MCF 10A (cell line): Measurements from ENCODE around the gene ARSI. TPM values are rescaled to one million over a fixed set of nuclear protein-coding genes. Genes with fewer than 3 reads are reported as not detected.

Experiments used
- BruUV-seq: library from RNA; stranded (reverse); fragments of 400-500 nt; replicated peaks from 2 replicates; lab custom pipeline; 2021; lab: Mats Ljungman, UMichigan
- CTCF ChIA-PET: fragments of 300-600 bp; sonication (Branson Sonifier 250); formaldehyde crosslinking; extraction: SDS; loops from one replicate; lab custom pipeline; 2021; ENCODE audit warnings: antibody characterized with exemption, inconsistent platforms; lab: Yijun Ruan, JAX
- POLR2A ChIA-PET: fragments of 300-600, 350-650 bp; sonication (Branson Sonifier 250); formaldehyde crosslinking; extraction: SDS; loops from one replicate; lab custom pipeline; 2020; ENCODE audit warnings: antibody characterized with exemption, inconsistent platforms; lab: Yijun Ruan, JAX
- DNase-seq: peaks from one replicate; pipeline ENCODE4 v3.0.0-alpha.2; 2018; ENCODE audit not compliant: unreplicated experiment
- H3K27ac Mint-ChIP-seq: one replicate; pipeline ENCODE4 v1.8.0; 2022; ENCODE audit warnings: mild to moderate bottlenecking, low read depth, mixed read lengths; ENCODE audit not compliant: unreplicated experiment
- H3K27me3 Mint-ChIP-seq: one replicate; pipeline ENCODE4 v1.8.0; 2022; ENCODE audit warnings: mixed read lengths; ENCODE audit not compliant: insufficient read depth, unreplicated experiment
- H3K36me3 Mint-ChIP-seq: one replicate; pipeline ENCODE4 v1.8.0; 2022; ENCODE audit warnings: mild to moderate bottlenecking, moderate library complexity, mixed read lengths; ENCODE audit not compliant: insufficient read depth, unreplicated experiment
- H3K4me1 Mint-ChIP-seq: one replicate; pipeline ENCODE4 v1.8.0; 2022; ENCODE audit warnings: mixed read lengths; ENCODE audit not compliant: insufficient read depth, unreplicated experiment
- H3K4me3 Mint-ChIP-seq: one replicate; pipeline ENCODE4 v1.8.0; 2022; ENCODE audit warnings: mild to moderate bottlenecking, moderate library complexity, mixed read lengths; ENCODE audit not compliant: unreplicated experiment
- H3K9me3 Mint-ChIP-seq: one replicate; pipeline ENCODE4 v1.8.0; 2022; ENCODE audit warnings: mixed read lengths; ENCODE audit not compliant: unreplicated experiment
- CTCF ChIP-seq: fragments of 200-600 bp; IDR thresholded peaks from one replicate; pipeline ENCODE4 v1.8.0; 2022; ENCODE audit warnings: antibody characterized with exemption, mild to moderate bottlenecking; ENCODE audit not compliant: unreplicated experiment
- intact Hi-C: fragments of 100-400 bp; cut with micrococcal nuclease; formaldehyde crosslinking; loops from 2 replicates; pipeline ENCODE4 v1.14.1; 2022
- total RNA-seq: library from RNA; stranded (reverse); gene quantifications from 2 replicates; pipeline ENCODE4 v1.2.3, GENCODE V29; 2022

Gene ARSI
- total RNA-seq, 1 experiment from 2014 or later: 0.19 TPM

GRCh38 chr5:150347451-150347850, 44.7 kb upstream of the ARSI start:
- BruUV-seq: no TSS peak
- peaks cover 6% of the 10 kb centered on the region for H3K4me1 Mint-ChIP-seq

GRCh38 chr5:150347003-150347402, 44.3 kb upstream of the ARSI start:
- Mint-ChIP-seq H3K27me3 (no peaks in the 10 kb centered on the region), H3K27ac (no peak overlapping the region), H3K4me3 (no peak overlapping the region), H3K36me3 (peaks cover 6% of the 10 kb centered on the region), H3K4me1 (peaks cover 6% of the 10 kb centered on the region), H3K9me3 (no peaks in the 10 kb centered on the region)
- DNase-seq: no peak
- intact Hi-C loops: no loop called here
- ChIA-PET CTCF (interaction anchor here (0.6 to 7.5 kb wide), 8 partner anchors 27 to 405 kb away, joined by 3 to 290 read pairs (median 3); no protein-coding TSS in a partner anchor), POLR2A (no interaction called here)
- no TSS peak for BruUV-seq
- no peak for TF ChIP-seq CTCF

More at GRCh38 chr5:150347451-150347850, 44.7 kb upstream of the ARSI start:
- Mint-ChIP-seq H3K27ac (no peak overlapping the region), H3K36me3 (peaks cover 1% of the 10 kb centered on the region), H3K4me3 (no peak overlapping the region), H3K27me3 (no peaks in the 10 kb centered on the region), H3K9me3 (no peaks in the 10 kb centered on the region)
- POLR2A ChIA-PET: interaction anchor here (0.6 to 1.7 kb wide), 2 partner anchors 28 to 173 kb away, joined by 5 to 6 read pairs; no protein-coding TSS in a partner anchor
- no peak for TF ChIP-seq CTCF
- no peak for DNase-seq
- CTCF ChIA-PET: interaction anchor here (0.6 to 7.5 kb wide), 6 partner anchors 28 to 404 kb away, joined by 3 to 290 read pairs (median 4); no protein-coding TSS in a partner anchor
- intact Hi-C loops: no loop called here

GRCh38 chr5:150346592-150346991, 43.9 kb upstream of the ARSI start:
- peaks cover 6% of the 10 kb centered on the region for H3K36me3 Mint-ChIP-seq
- TF ChIP-seq CTCF: no peak
- no peak for DNase-seq
- H3K9me3 Mint-ChIP-seq: no peaks in the 10 kb centered on the region
- no TSS peak for BruUV-seq
- peaks cover 6% of the 10 kb centered on the region for H3K4me1 Mint-ChIP-seq
- ChIA-PET CTCF (interaction anchor here (0.6 to 7.5 kb wide), 7 partner anchors 27 to 156 kb away, joined by 3 to 290 read pairs (median 3); no protein-coding TSS in a partner anchor), POLR2A (no interaction called here)
- no peak overlapping the region for H3K4me3 Mint-ChIP-seq
- H3K27me3 Mint-ChIP-seq: no peaks in the 10 kb centered on the region
- intact Hi-C loops: no loop called here
- H3K27ac Mint-ChIP-seq: no peak overlapping the region

- TF ChIP-seq CTCF: no peak
- no peak for DNase-seq
- no peak overlapping the region for H3K4me3 Mint-ChIP-seq
- ChIA-PET CTCF (interaction anchor here (0.6 to 7.5 kb wide), 3 partner anchors 12 to 140 kb away, joined by 3 to 290 read pairs (median 3); no protein-coding TSS in a partner anchor), POLR2A (no interaction called here)
- H3K4me1 Mint-ChIP-seq: peaks cover 3% of the 10 kb centered on the region
- no TSS peak for BruUV-seq
- H3K9me3 Mint-ChIP-seq: no peaks in the 10 kb centered on the region
- intact Hi-C loops: no loop called here
- no peaks in the 10 kb centered on the region for H3K27me3 Mint-ChIP-seq
- no peak overlapping the region for H3K27ac Mint-ChIP-seq
- peaks cover 6% of the 10 kb centered on the region for H3K36me3 Mint-ChIP-seq
Observed at GRCh38 chr5:150345716-150346115, 43.0 kb upstream of the ARSI start.
